ENCODE results near the gene SUV39H2.

DNA sequence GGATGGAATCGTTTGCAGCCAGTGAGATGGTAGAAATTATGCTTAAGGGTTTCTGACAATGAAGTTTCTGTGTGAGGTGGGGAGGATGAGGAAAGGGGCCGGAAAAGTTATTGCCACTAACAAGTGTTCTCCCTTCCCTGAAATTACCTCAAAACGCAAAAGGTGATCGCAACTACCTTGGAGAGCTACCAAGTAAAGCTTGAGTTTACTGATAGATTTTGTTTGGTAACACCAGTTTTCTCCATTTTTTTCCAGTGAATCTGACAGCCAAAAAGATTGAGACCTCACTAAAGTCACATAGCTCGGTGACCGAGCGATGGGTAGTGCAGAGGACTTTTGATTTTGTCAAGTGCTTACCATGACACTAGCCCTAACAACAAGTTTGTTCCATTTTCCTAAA is 1.6 kb downstream of the SUV39H2 start:
- TF ChIP-seq CTCF (IDR thresholded peaks at IDR 0.05; ENCODE audit: low read depth, low read length) (no peak), EZH2phosphoT487 (IDR thresholded peaks at IDR 0.05; ENCODE audit: low read depth) (no peak)
